Measurements from ENCODE around the gene FOXN3. TPM values are rescaled to one million over a fixed set of nuclear protein-coding genes. Genes with fewer than 3 reads are reported as not detected.

Gene FOXN3
- total RNA-seq, 1 experiment from 2014 or later = 125 TPM

- TF ChIP-seq CTCF (conservative IDR thresholded peaks at IDR 0.05) = no peak
- Histone ChIP-seq H3K23ac (ENCODE audit: insufficient read length, low read depth, low read length) (no peak overlapping the region), H3K56ac (ENCODE audit: insufficient read length, low read depth, low read length) (no peak overlapping the region), H2BK12ac (ENCODE audit: insufficient read length, low read depth, low read length) (peak overlapping the region; percentile 88), H3K4me2 (ENCODE audit: insufficient read depth, insufficient read length, low read length) (no peak overlapping the region), H3K27me3 (ENCODE audit: insufficient read depth, low read length) (no peaks in the 10 kb centered on the region), H3K4me1 (ENCODE audit: insufficient read depth, low read length) (peaks cover 15% of the 10 kb centered on the region), H2AK5ac (ENCODE audit: insufficient read length, low read length) (no peak overlapping the region), H2BK120ac (ENCODE audit: low read depth, low read length, poor library complexity, severe bottlenecking) (no peak overlapping the region), H3K4ac (ENCODE audit: low read depth, low read length) (no peak overlapping the region), H3K9me3 (ENCODE audit: control insufficient read depth, low read depth, low read length) (no peaks in the 10 kb centered on the region), H2BK5ac (ENCODE audit: insufficient read length, low read length) (peak overlapping the region; percentile 18), H2BK15ac (ENCODE audit: low read depth, low read length) (no peak overlapping the region), H3K18ac (ENCODE audit: insufficient read length, low read depth, low read length) (no peak overlapping the region), H3K27ac (ENCODE audit: insufficient read length, low read depth, low read length) (peak overlapping the region; percentile 33), H3K23me2 (ENCODE audit: insufficient read length, low read depth, low read length, poor library complexity, severe bottlenecking) (no peaks in the 10 kb centered on the region), H4K20me1 (ENCODE audit: control insufficient read depth, insufficient read depth, insufficient read length) (no peaks in the 10 kb centered on the region), H4K8ac (replicated peaks; ENCODE audit: insufficient read length, low read depth, low read length) (no peak overlapping the region), H4K5ac (ENCODE audit: insufficient read length, low read depth, low read length) (peak overlapping the region; percentile 41), H3T11ph (ENCODE audit: low read length) (no peak overlapping the region), H3K79me1 (ENCODE audit: insufficient read depth, low read depth, low read length, poor library complexity, severe bottlenecking) (peaks cover 5% of the 10 kb centered on the region), H3K79me2 (ENCODE audit: insufficient read depth, low read length) (peaks cover 6% of the 10 kb centered on the region; the same call in 1 of the 2 replicates), H2BK20ac (ENCODE audit: low read depth, low read length, poor library complexity, severe bottlenecking) (no peak overlapping the region), H3K14ac (ENCODE audit: insufficient read depth, low read length) (0 out of 2 replicates have a peak overlapping the region, but pooled peaks have one; percentile 71), H3K9ac (ENCODE audit: extremely low read depth, insufficient read length, low read length) (no peak overlapping the region), H4K91ac (ENCODE audit: insufficient read length, low read depth, low read length) (no peak overlapping the region), H2AFZ (ENCODE audit: low read length) (no peak overlapping the region)
- peak overlapping the region in 1 of 2 experiments; percentile 42; a peak in 1 of 5 replicates for H3K4me3 Mint-ChIP-seq
- DNase-seq = no peak
- peak overlapping the region; percentile 89 to 94 (median 89) for H3K27ac Mint-ChIP-seq
- no peaks in the 10 kb centered on the region for H3K27me3 Mint-ChIP-seq (ENCODE audit: low read depth)
- peaks cover 12 to 13% (median 13%) of the 10 kb centered on the region in 3 experiments for H3K36me3 Mint-ChIP-seq (ENCODE audit: insufficient read depth in 1 of 3, low read depth in 3 of 3)
- WGBS (ENCODE audit: extremely low coverage, insufficient read length, low lambda C conversion rate) = no CpG with 5 or more reads among the region's 7 CpGs
- H3K4me1 Mint-ChIP-seq = peaks cover 46 to 58% of the 10 kb centered on the region in 2 experiments
- no peaks in the 10 kb centered on the region; a peak in 1 of 5 replicates for H3K9me3 Mint-ChIP-seq
Observed at GRCh38 chr14:89435492-89435891, 18.5 kb upstream of the FOXN3 start.
